Hepatocyte (in vitro differentiated cells): ENCODE data around the gene TMEM169. TPM values are rescaled to one million over a fixed set of nuclear protein-coding genes. Genes with fewer than 3 reads are reported as not detected.

Source experiments
- DNase-seq: peaks from one replicate; pipeline ENCODE4 v3.0.0-alpha.2; 2016; ENCODE audit warnings: low spot score
- H2AFZ ChIP-seq: fragments of 200-600 bp; sonication (generic); 2 replicates; pipeline ENCODE4 v1.6.0; 2016; ENCODE audit warnings: antibody characterized with exemption, mild to moderate bottlenecking
- H3K27ac ChIP-seq: fragments of 200-600 bp; sonication (generic); 2 replicates; pipeline ENCODE4 v1.5.1; 2016; ENCODE audit warnings: mild to moderate bottlenecking
- H3K27me3 ChIP-seq: fragments of 200-600 bp; sonication (generic); 2 replicates; pipeline ENCODE4 v1.6.1; 2016
- H3K36me3 ChIP-seq: fragments of 200-600 bp; sonication (generic); replicated peaks from 2 replicates; pipeline ENCODE4 v1.5.1; 2016; ENCODE audit warnings: low read depth; ENCODE audit not compliant: insufficient read depth
- H3K4me1 ChIP-seq: fragments of 200-600 bp; sonication (generic); 2 replicates; pipeline ENCODE4 v1.5.1; 2016; ENCODE audit warnings: mild to moderate bottlenecking, moderate library complexity; ENCODE audit not compliant: insufficient read depth
- H3K4me2 ChIP-seq: fragments of 200-600 bp; sonication (generic); 2 replicates; pipeline ENCODE4 v1.6.0; 2016
- H3K4me3 ChIP-seq: fragments of 200-600 bp; sonication (generic); 2 replicates; pipeline ENCODE4 v1.5.1; 2016; ENCODE audit warnings: mild to moderate bottlenecking
- H3K79me2 ChIP-seq: fragments of 200-600 bp; sonication (generic); 2 replicates; pipeline ENCODE4 v1.6.0; 2017; ENCODE audit warnings: mild to moderate bottlenecking
- H3K9me2 ChIP-seq: fragments of 200-600 bp; sonication (generic); replicated peaks from 2 replicates; pipeline ENCODE4 v1.6.0; 2017; ENCODE audit warnings: mild to moderate bottlenecking; ENCODE audit not compliant: insufficient read depth
- H3K9me3 ChIP-seq: fragments of 200-600 bp; sonication (generic); 2 replicates; pipeline ENCODE4 v1.5.1; 2016; ENCODE audit warnings: low read depth, mild to moderate bottlenecking
- H4K20me1 ChIP-seq: fragments of 200-600 bp; sonication (generic); 2 replicates; pipeline ENCODE4 v1.6.0; 2016; ENCODE audit warnings: mild to moderate bottlenecking; ENCODE audit not compliant: insufficient read depth, poor library complexity, severe bottlenecking
- EZH2 ChIP-seq: fragments of 200-600 bp; sonication (generic); IDR thresholded peaks from 2 replicates; pipeline ENCODE4 v1.6.1; 2016; ENCODE audit warnings: antibody characterized with exemption, mild to moderate bottlenecking, borderline replicate concordance
- EZH2phosphoT487 ChIP-seq: fragments of 200-600 bp; sonication (generic); IDR thresholded peaks from one replicate; pipeline ENCODE4 v1.6.1; 2018; ENCODE audit warnings: antibody characterized with exemption, mild to moderate bottlenecking, low read depth, moderate library complexity; ENCODE audit not compliant: unreplicated experiment, severe bottlenecking
- WGBS: methylation state at CpG from one replicate; pipeline ENCODE4 v1.1.6; 2016; ENCODE audit warnings: low lambda C conversion rate; ENCODE audit errors: missing lambda C conversion rate; 5-methylcytosine and 5-hydroxymethylcytosine counted together
- polyA plus RNA-seq: library from polyadenylated mRNA; unstranded; fragments of >200 nt; fragmentation: Nextera tagmentation; extraction: Ambion mirVana; gene quantifications from 2 replicates; pipeline ENCODE4 v1.2.1, GENCODE V29; 2016
- total RNA-seq: library from RNA; depleted of rRNA; stranded (reverse); fragments of >200 nt; gene quantifications from 2 replicates; pipeline ENCODE4 v1.2.3, GENCODE V29; 2014
- TF ChIP-seq, protein P1 (sequence below): fragments of 200-600 bp; sonication (generic); IDR thresholded peaks from 2 replicates; pipeline ENCODE4 v1.5.1; 2016; ENCODE audit warnings: antibody characterized with exemption, mild to moderate bottlenecking; ENCODE audit not compliant: poor library complexity

TMEM169 gene
- total and polyA plus RNA-seq, 2 experiments from 2014 or later = 0.91 to 1.1 TPM

- DNase-seq = peak; percentile 73
- Histone ChIP-seq H3K9me3 (no peaks in the 10 kb centered on the region), H3K4me3 (no peak overlapping the region), H2AFZ (no peak overlapping the region), H3K27ac (no peak overlapping the region), H3K4me1 (no peaks in the 10 kb centered on the region), H3K36me3 (no peaks in the 10 kb centered on the region), H3K27me3 (no peaks in the 10 kb centered on the region), H4K20me1 (no peaks in the 10 kb centered on the region), H3K79me2 (no peaks in the 10 kb centered on the region), H3K4me2 (no peak overlapping the region), H3K9me2 (no peaks in the 10 kb centered on the region)
- WGBS = 46% methylated on average over 1 of the region's 1 CpG
- TF ChIP-seq EZH2phosphoT487 (no peak), EZH2 (no peak)
- TF ChIP-seq, protein P1, sequence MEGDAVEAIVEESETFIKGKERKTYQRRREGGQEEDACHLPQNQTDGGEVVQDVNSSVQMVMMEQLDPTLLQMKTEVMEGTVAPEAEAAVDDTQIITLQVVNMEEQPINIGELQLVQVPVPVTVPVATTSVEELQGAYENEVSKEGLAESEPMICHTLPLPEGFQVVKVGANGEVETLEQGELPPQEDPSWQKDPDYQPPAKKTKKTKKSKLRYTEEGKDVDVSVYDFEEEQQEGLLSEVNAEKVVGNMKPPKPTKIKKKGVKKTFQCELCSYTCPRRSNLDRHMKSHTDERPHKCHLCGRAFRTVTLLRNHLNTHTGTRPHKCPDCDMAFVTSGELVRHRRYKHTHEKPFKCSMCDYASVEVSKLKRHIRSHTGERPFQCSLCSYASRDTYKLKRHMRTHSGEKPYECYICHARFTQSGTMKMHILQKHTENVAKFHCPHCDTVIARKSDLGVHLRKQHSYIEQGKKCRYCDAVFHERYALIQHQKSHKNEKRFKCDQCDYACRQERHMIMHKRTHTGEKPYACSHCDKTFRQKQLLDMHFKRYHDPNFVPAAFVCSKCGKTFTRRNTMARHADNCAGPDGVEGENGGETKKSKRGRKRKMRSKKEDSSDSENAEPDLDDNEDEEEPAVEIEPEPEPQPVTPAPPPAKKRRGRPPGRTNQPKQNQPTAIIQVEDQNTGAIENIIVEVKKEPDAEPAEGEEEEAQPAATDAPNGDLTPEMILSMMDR = peak; percentile 79
These were observed 47.7 kb upstream of the TMEM169 start for GRCh38 chr2:216034065-216034464.

- Histone ChIP-seq H3K9me3 (no peaks in the 10 kb centered on the region), H2AFZ (no peak overlapping the region), H3K27ac (no peak overlapping the region), H3K4me2 (no peak overlapping the region), H3K4me1 (no peaks in the 10 kb centered on the region), H3K9me2 (no peaks in the 10 kb centered on the region), H3K36me3 (no peaks in the 10 kb centered on the region), H3K79me2 (no peaks in the 10 kb centered on the region), H3K27me3 (no peaks in the 10 kb centered on the region), H3K4me3 (no peak overlapping the region), H4K20me1 (no peaks in the 10 kb centered on the region)
- 85% methylated on average over 3 of the region's 3 CpGs for WGBS
- TF ChIP-seq, protein P1 = no peak
- TF ChIP-seq EZH2phosphoT487 = no peak
- TF ChIP-seq EZH2 = no peak
- DNase-seq = no peak
These were observed 41.8 kb upstream of the TMEM169 start for GRCh38 chr2:216039918-216040317.

DNA sequence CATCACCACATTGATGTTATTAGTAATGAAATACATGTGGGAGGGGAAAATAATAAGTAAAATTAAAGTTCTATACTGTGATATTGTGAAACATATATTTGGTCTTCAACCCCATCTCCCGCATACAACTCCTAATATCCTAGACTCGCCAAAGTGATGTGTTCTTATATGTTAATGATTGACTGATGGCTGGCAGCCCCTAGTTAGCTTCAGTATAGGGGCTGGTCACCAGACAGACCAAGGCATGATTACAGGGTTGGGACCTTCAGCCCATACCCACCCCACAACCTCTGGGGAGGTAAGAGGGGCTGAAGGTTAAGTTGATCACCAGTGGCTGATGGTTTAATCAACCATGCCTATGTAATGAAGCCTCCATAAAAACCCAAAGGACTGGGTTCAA, 40.3 kb upstream of the TMEM169 start:
- 94% methylated on average over 2 of the region's 2 CpGs for WGBS
- no peaks in the 10 kb centered on the region for H3K27me3 ChIP-seq
- H3K4me3 ChIP-seq = no peak overlapping the region
- TF ChIP-seq, protein P1 = no peak
- TF ChIP-seq EZH2phosphoT487 (no peak), EZH2 (no peak)
- H2AFZ ChIP-seq = no peak overlapping the region
- H3K36me3 ChIP-seq = no peaks in the 10 kb centered on the region
- no peak overlapping the region for H3K4me2 ChIP-seq
- H3K9me2 ChIP-seq = no peaks in the 10 kb centered on the region
- H4K20me1 ChIP-seq = no peaks in the 10 kb centered on the region
- H3K79me2 ChIP-seq = no peaks in the 10 kb centered on the region
- no peak overlapping the region for H3K27ac ChIP-seq
- DNase-seq = no peak
- no peaks in the 10 kb centered on the region for H3K9me3 ChIP-seq
- H3K4me1 ChIP-seq = no peaks in the 10 kb centered on the region

DNA sequence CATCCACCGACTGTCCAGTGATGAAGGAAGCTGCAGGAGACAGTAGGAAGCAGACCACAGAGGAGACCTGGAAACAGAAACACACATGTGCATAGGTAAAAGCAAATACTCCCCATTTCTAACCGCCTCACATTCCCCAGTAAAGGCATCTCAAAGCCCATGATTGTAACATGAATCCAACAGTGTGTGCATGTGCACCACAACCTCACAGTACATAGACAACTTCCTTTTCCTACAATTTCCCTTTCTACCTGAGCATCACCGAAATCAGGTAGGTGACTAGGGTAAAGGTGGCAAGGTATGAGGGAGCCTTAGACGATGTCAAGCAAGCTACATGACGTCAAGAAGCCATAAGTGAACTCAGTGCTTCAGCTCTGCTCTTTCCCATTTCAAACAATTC, 37.8 kb upstream of the TMEM169 start:
- DNase-seq = no peak
- TF ChIP-seq EZH2phosphoT487 (no peak), EZH2 (no peak)
- TF ChIP-seq, protein P1 = no peak
- Histone ChIP-seq H3K79me2 (no peaks in the 10 kb centered on the region), H3K4me2 (no peak overlapping the region), H3K9me2 (no peaks in the 10 kb centered on the region), H3K36me3 (no peaks in the 10 kb centered on the region), H3K4me3 (no peak overlapping the region), H3K27ac (no peak overlapping the region), H3K27me3 (no peaks in the 10 kb centered on the region), H3K4me1 (no peaks in the 10 kb centered on the region), H3K9me3 (no peaks in the 10 kb centered on the region), H4K20me1 (no peaks in the 10 kb centered on the region), H2AFZ (no peak overlapping the region)
- WGBS = 95% methylated on average over 5 of the region's 5 CpGs
